ENCODE results near the gene OGG1. TPM values are rescaled to one million over a fixed set of nuclear protein-coding genes. Genes with fewer than 3 reads are reported as not detected.

Gene OGG1
- total and polyA plus RNA-seq, 12 donors = 5.2 to 15.1 (median 8.5) TPM

GRCh38 chr3:9703240-9703639 lies 46.5 kb upstream of the OGG1 start:
- no peak for ATAC-seq
- intact Hi-C loops (cut with DNase I) = no loop called here
- TF ChIP-seq, protein P1, sequence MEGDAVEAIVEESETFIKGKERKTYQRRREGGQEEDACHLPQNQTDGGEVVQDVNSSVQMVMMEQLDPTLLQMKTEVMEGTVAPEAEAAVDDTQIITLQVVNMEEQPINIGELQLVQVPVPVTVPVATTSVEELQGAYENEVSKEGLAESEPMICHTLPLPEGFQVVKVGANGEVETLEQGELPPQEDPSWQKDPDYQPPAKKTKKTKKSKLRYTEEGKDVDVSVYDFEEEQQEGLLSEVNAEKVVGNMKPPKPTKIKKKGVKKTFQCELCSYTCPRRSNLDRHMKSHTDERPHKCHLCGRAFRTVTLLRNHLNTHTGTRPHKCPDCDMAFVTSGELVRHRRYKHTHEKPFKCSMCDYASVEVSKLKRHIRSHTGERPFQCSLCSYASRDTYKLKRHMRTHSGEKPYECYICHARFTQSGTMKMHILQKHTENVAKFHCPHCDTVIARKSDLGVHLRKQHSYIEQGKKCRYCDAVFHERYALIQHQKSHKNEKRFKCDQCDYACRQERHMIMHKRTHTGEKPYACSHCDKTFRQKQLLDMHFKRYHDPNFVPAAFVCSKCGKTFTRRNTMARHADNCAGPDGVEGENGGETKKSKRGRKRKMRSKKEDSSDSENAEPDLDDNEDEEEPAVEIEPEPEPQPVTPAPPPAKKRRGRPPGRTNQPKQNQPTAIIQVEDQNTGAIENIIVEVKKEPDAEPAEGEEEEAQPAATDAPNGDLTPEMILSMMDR (IDR thresholded peaks at IDR 0.05) = no peak

DNA sequence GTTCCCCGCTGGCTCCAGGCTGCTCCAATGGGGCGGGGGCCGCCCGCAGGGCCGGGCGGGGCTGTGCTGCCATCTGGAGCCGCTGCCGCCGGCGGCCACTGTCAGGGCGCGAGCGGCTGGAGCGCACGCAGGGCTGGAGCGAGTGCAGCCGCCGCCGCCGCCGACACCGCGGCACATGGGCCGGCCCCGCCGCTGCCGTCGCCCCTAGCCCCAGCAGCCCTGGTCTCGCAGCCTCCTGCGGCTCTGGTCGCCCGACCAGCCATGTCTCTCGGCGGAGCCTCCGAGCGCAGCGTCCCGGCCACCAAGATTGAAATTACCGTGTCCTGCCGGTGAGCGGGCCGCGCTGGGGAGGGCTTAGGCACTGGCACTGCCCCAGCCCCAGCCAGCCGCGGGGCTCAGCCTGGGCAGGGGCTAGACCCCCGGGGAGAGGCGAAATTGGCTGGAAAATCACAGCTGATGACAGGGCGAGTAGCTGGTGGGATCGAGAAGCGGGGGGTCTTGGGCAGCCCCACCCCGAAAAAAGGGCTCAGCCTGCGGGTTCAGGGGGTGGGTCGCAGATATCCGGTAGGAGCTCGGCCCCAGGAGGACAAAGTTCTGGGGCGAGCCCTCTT lies 45.9 kb upstream of the OGG1 start, which contains the start of gene CPNE9:
Gene CPNE9, plus strand, starts transcription at position 98 of the 611 bp plus-strand sequence. Its CDS starts 164 bp downstream, at position 262.
- no peak for DNase-seq
- intact Hi-C loops (cut with DNase I) = no loop called here
- Histone ChIP-seq H3K27ac (no peak within 1 kb of the TSS), H3K36me3 (peaks cover 0 to 44% (median 15%) of the 10 kb centered on the region in 9 donors), H3K27me3 (peaks cover 0 to 24% (median 14%) of the 10 kb centered on the region in 7 donors), H3K4me3 (peak within 1 kb of the TSS in 9 of 10 donors; percentile 16 to 41 (median 36)), H3K4me1 (peaks cover 2 to 17% (median 13%) of the 10 kb centered on the region in 9 donors), H3K9me3 (no peaks in the 10 kb centered on the region)
- ATAC-seq = peak in 5 of 8 donors; percentile 8 to 39 (median 18)
- TF ChIP-seq, protein P1 (IDR thresholded peaks at IDR 0.05) = no peak
- WGBS, 2 donors = 2 to 4% methylated on average over 54 to 56 of the region's 56 CpGs

More at GRCh38 chr3:9703240-9703639, 46.5 kb upstream of the OGG1 start:
- Histone ChIP-seq H3K4me1 (peaks cover 2 to 17% (median 13%) of the 10 kb centered on the region in 9 donors), H3K27ac (no peak overlapping the region), H3K27me3 (peaks cover 0 to 24% (median 14%) of the 10 kb centered on the region in 7 donors), H3K9me3 (no peaks in the 10 kb centered on the region), H3K36me3 (peaks cover 0 to 50% (median 17%) of the 10 kb centered on the region in 9 donors), H3K4me3 (no peak overlapping the region)
- no peak for DNase-seq
- WGBS, 2 donors = 84 to 89% methylated on average over 4 of the region's 4 CpGs

DNA sequence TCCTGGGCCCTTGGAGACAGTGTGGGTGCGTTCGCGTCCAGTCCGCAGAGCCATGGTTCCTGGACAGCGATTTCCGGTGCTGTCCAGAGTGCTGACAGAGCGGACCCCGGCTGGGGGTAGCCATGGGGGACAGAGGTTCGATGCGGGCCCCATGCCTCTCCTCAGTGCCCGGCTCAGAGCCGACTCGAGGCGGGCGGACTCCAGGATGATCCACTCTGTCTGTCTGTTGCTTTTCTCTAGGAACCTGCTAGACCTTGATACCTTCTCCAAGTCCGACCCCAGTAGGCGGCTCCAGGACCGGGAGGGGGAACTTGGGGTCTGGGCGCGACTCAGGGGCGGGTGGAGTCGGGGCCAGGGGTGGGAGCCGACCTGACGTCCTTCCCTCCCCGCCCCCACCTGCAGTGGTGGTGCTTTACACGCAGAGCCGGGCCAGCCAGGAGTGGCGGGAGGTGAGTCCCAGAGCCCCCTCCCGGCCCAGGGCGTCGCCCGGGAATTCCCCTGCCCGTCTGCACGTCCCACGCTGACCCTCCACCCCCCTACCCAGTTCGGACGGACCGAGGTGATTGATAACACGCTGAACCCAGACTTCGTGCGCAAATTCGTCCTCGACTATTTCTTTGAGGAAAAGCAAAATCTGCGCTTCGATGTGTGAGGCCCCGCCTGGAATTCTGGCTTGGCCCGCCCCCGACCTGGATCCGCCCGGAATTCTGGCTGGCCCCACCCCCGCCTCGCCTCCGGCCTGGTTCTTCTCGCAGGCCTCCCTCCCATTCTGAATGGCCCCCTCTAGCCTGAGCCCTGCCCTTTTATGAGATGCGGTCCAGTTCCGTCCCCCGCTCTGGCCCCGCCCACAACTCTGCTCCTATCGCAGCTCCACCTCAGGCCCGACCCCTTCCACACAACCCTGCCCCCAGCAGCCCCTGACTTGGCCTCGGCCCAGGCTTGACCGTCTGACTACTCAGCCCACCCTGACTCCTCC lies 45.1 kb upstream of the OGG1 start:
- H3K27me3 ChIP-seq = peaks cover 0 to 24% (median 14%) of the 10 kb centered on the region in 7 donors
- TF ChIP-seq, protein P1 (IDR thresholded peaks at IDR 0.05) = no peak
- peak; percentile 44 to 79 (median 70) for ATAC-seq
- DNase-seq = no peak
- WGBS, 2 donors = 1 to 2% methylated on average over 62 of the region's 62 CpGs
- no peaks in the 10 kb centered on the region for H3K9me3 ChIP-seq
- intact Hi-C loops (cut with DNase I) = no loop called here
- H3K36me3 ChIP-seq = peaks cover 0 to 36% (median 15%) of the 10 kb centered on the region in 9 donors
- H3K4me1 ChIP-seq = peaks cover 2 to 17% (median 13%) of the 10 kb centered on the region in 9 donors
- H3K4me3 ChIP-seq = peak overlapping the region in 9 of 10 donors; percentile 16 to 41 (median 36)
- H3K27ac ChIP-seq = no peak overlapping the region

DNA sequence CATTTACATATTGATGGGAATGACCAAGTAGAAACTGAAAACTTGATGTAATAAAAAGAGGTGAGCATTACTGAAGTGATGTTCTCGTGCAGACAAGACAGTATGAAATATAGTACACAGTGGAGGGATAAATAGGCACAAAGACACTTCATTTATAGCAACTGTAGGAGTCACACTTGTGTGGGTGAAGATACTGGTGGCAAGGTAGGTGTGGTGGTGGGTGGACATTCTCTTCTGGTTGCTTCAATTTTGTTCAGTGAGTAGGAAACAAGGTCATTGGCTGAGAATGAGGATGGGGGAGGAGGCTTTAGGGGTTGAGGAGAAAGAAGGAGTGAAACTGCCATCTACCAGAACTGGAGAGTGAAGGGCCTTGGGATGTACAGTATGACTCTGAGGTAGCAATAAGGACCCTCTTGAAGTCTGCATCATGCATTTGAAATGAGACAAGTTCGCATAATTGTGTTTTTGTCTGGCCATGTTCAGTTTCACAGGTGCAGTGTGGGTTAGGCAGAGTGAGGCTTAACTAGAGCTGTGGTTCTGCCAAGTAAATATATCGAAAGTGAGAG lies 39.5 kb upstream of the OGG1 start:
- Histone ChIP-seq H3K27me3 (peaks cover 0 to 2% (median 0%) of the 10 kb centered on the region in 7 donors), H3K4me3 (no peak overlapping the region), H3K9me3 (no peaks in the 10 kb centered on the region), H3K4me1 (peaks cover 0 to 2% (median 0%) of the 10 kb centered on the region in 9 donors), H3K27ac (no peak overlapping the region), H3K36me3 (no peaks in the 10 kb centered on the region)
- intact Hi-C loops (cut with DNase I) = loop anchor here in 1 of 10 donors (10.0 kb wide), 1 partner anchor 515 kb away; no protein-coding TSS in a partner anchor
- ATAC-seq (no peak), DNase-seq (no peak)
- 82% methylated on average over 3 of the region's 3 CpGs for WGBS, 2 donors
- TF ChIP-seq, protein P1 (IDR thresholded peaks at IDR 0.05) = no peak
